ENCODE data around the gene AKNA.

DNA sequence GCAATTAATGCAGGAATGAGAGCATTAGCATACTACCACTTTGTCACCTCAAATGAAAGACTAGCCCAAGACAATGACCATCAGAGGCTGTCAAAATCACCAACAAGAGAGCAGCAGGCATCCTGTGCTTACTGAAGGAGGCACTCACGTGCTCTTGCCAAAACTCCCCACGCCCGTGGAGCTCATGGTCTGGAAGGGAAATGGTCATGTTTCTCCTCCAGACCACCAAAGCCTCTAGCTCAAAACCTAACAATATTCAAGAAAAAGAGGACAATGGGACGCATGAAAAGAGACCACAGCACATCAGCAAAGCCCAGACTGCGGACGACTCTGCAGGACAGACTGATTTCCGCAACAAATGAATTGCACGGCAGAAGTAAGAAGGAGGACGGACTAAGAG is 12.8 kb downstream of the AKNA start:
- TF ChIP-seq, protein P1, sequence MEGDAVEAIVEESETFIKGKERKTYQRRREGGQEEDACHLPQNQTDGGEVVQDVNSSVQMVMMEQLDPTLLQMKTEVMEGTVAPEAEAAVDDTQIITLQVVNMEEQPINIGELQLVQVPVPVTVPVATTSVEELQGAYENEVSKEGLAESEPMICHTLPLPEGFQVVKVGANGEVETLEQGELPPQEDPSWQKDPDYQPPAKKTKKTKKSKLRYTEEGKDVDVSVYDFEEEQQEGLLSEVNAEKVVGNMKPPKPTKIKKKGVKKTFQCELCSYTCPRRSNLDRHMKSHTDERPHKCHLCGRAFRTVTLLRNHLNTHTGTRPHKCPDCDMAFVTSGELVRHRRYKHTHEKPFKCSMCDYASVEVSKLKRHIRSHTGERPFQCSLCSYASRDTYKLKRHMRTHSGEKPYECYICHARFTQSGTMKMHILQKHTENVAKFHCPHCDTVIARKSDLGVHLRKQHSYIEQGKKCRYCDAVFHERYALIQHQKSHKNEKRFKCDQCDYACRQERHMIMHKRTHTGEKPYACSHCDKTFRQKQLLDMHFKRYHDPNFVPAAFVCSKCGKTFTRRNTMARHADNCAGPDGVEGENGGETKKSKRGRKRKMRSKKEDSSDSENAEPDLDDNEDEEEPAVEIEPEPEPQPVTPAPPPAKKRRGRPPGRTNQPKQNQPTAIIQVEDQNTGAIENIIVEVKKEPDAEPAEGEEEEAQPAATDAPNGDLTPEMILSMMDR (IDR thresholded peaks at IDR 0.05; ENCODE audit: low read length) = no peak
- TF ChIP-seq EZH2 (optimal IDR thresholded peaks at IDR 0.05; ENCODE audit: low read depth, low read length) = no peak
